ENCODE results near the gene ANKS1B.

ANKS1B gene

DNA sequence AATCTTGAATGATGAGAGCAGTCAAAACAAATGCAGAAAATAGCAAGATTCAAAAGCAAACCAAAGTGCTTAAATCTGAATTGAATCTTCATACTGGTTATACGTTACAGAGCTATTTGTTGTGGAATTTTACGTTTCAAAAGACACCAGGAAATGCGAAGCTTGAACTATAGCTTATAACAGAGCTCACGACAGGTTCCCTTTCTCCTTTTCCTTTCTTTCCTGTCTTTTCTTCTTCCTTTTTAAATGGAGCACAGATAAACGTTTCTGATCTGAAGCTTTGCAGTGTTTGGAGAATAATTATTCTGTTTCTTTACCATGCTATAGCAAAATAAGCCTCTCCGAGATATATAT, 829.8 kb downstream of the ANKS1B start:
- no peak for TF ChIP-seq FOXM1 (IDR thresholded peaks at IDR 0.05; ENCODE audit: borderline replicate concordance, low read depth)

- TF ChIP-seq TEAD4 (IDR thresholded peaks at IDR 0.05) (no peak), TCF12 (IDR thresholded peaks at IDR 0.05; ENCODE audit: low read depth) (no peak), TAF1 (IDR thresholded peaks at IDR 0.05; ENCODE audit: low read depth) (no peak), EGR1 (IDR thresholded peaks at IDR 0.05) (no peak), YY1 (IDR thresholded peaks at IDR 0.05; ENCODE audit: low read depth) (no peak), NFIC (IDR thresholded peaks at IDR 0.05) (no peak), RAD21 (IDR thresholded peaks at IDR 0.05; ENCODE audit: low read depth) (no peak), REST (IDR thresholded peaks at IDR 0.05; ENCODE audit: low read depth) (no peak), CEBPB (IDR thresholded peaks at IDR 0.05) (no peak), ZBTB7A (IDR thresholded peaks at IDR 0.05; ENCODE audit: low read depth) (no peak), EP300 (IDR thresholded peaks at IDR 0.05; ENCODE audit: borderline replicate concordance) (no peak), FOXM1 (IDR thresholded peaks at IDR 0.05; ENCODE audit: borderline replicate concordance, low read depth) (no peak), CREB1 (IDR thresholded peaks at IDR 0.05; ENCODE audit: low read depth) (no peak)
- TF ChIP-seq, protein P1, sequence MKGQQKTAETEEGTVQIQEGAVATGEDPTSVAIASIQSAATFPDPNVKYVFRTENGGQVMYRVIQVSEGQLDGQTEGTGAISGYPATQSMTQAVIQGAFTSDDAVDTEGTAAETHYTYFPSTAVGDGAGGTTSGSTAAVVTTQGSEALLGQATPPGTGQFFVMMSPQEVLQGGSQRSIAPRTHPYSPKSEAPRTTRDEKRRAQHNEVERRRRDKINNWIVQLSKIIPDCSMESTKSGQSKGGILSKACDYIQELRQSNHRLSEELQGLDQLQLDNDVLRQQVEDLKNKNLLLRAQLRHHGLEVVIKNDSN (IDR thresholded peaks at IDR 0.05): no peak
- TF ChIP-seq, protein P2, sequence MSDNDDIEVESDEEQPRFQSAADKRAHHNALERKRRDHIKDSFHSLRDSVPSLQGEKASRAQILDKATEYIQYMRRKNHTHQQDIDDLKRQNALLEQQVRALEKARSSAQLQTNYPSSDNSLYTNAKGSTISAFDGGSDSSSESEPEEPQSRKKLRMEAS (IDR thresholded peaks at IDR 0.05): no peak
These were observed 830.3 kb downstream of the ANKS1B start for GRCh38 chr12:99154216-99154982.

- TF ChIP-seq, protein P1 (IDR thresholded peaks at IDR 0.05): no peak
These were observed 831.4 kb downstream of the ANKS1B start for GRCh38 chr12:99153293-99153692.

- no peak for TF ChIP-seq ZBTB7A (IDR thresholded peaks at IDR 0.05; ENCODE audit: low read depth)
- no peak for TF ChIP-seq EP300 (IDR thresholded peaks at IDR 0.05; ENCODE audit: borderline replicate concordance)
- no peak for TF ChIP-seq NFIC (IDR thresholded peaks at IDR 0.05)
- no peak for TF ChIP-seq TEAD4 (IDR thresholded peaks at IDR 0.05)
- TF ChIP-seq REST (IDR thresholded peaks at IDR 0.05; ENCODE audit: low read depth): no peak
- TF ChIP-seq CREB1 (IDR thresholded peaks at IDR 0.05; ENCODE audit: low read depth): no peak
- no peak for TF ChIP-seq CEBPB (IDR thresholded peaks at IDR 0.05)
- TF ChIP-seq, protein P2 (IDR thresholded peaks at IDR 0.05): no peak
These were observed 832.4 kb downstream of the ANKS1B start for GRCh38 chr12:99152337-99152736.

DNA sequence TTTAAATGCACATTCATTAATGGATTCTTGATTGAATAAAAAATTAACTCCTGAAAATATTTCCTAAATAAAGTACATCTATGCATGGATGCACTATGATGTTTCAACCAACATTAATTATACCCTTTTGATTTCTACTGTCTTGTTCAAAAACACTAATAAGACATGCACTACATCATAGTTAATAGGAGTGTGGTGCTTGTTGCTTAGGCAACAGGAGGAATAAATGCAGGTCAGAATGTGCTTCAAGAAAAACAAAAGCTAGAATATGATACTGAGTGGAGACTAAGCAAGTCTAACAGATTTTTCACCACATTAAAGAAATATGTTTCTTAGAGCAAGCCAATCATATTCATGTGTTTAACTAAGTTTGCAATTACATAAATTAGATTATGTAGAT, 833.0 kb downstream of the ANKS1B start:
- TF ChIP-seq YY1 (IDR thresholded peaks at IDR 0.05; ENCODE audit: low read depth): no peak
- no peak for TF ChIP-seq EGR1 (IDR thresholded peaks at IDR 0.05)
- no peak for TF ChIP-seq REST (IDR thresholded peaks at IDR 0.05; ENCODE audit: low read depth)
- TF ChIP-seq TAF1 (IDR thresholded peaks at IDR 0.05; ENCODE audit: low read depth): no peak
- no peak for TF ChIP-seq CREB1 (IDR thresholded peaks at IDR 0.05; ENCODE audit: low read depth)
- no peak for TF ChIP-seq EP300 (IDR thresholded peaks at IDR 0.05; ENCODE audit: borderline replicate concordance)
- TF ChIP-seq RAD21 (IDR thresholded peaks at IDR 0.05; ENCODE audit: low read depth): no peak
- TF ChIP-seq TCF12 (IDR thresholded peaks at IDR 0.05; ENCODE audit: low read depth): no peak
